SK-N-SH (cell line): ENCODE results near the gene CHST3. TPM values are rescaled to one million over a fixed set of nuclear protein-coding genes. Genes with fewer than 3 reads are reported as not detected.

ENCODE experiments used
- CTCF ChIA-PET: fragments of 300-600, 350-600 bp; formaldehyde crosslinking; extraction: SDS; loops from one replicate; lab custom pipeline; 2021; lab: Yijun Ruan, JAX
- POLR2A ChIA-PET: fragments of 350-600 bp; sonication (Branson Sonifier 250); formaldehyde crosslinking; extraction: SDS; loops from one replicate; lab custom pipeline; 2020; ENCODE audit warnings: antibody characterized with exemption, inconsistent platforms; lab: Yijun Ruan, JAX
- DNase-seq: peaks from one replicate; pipeline ENCODE4 v3.0.0; 2012
- H2AFZ ChIP-seq: fragments of 200-600 bp; sonication (generic); 2 replicates; pipeline ENCODE4 v1.8.1; 2016; ENCODE audit warnings: antibody characterized with exemption, mild to moderate bottlenecking, low read depth
- H3F3A ChIP-seq: fragments of 200-600 bp; sonication (generic); replicated peaks from 2 replicates; pipeline ENCODE3; 2016; ENCODE audit warnings: antibody characterized with exemption, mild to moderate bottlenecking; ENCODE audit not compliant: insufficient read depth
- H3K27ac ChIP-seq, 2 experiments: fragments of 200-500 bp in 1 of 2; fragments of 200-600 bp in 1 of 2; sonication (Bioruptor generic) in 1 of 2; sonication (generic), shearing (Covaris generic) in 1 of 2; 2 replicates each; pipeline versions ENCODE4 v1.5.1 to v1.6.1; 2014 to 2016; ENCODE audit warnings: low read depth in 2 of 2, inconsistent platforms in 1 of 2, low read length in 1 of 2, mild to moderate bottlenecking in 1 of 2, mixed read lengths in 1 of 2
- H3K27me3 ChIP-seq: fragments of 200-600 bp; sonication (generic), shearing (Covaris generic); 2 replicates; pipeline ENCODE4 v1.6.1; 2016; ENCODE audit warnings: mixed run types; ENCODE audit not compliant: insufficient read depth
- H3K36me3 ChIP-seq, 2 experiments: fragments of 200-500 bp in 1 of 2; fragments of 200-600 bp in 1 of 2; sonication (Bioruptor generic) in 1 of 2; sonication (generic) in 1 of 2; replicated peaks in 1 of 2; 2 replicates each; pipeline versions ENCODE3 to v1.5.1; 2014 to 2016; ENCODE audit warnings: low read length in 1 of 2, mild to moderate bottlenecking in 1 of 2; ENCODE audit not compliant: insufficient read depth in 2 of 2, control insufficient read depth in 1 of 2
- H3K4me1 ChIP-seq, 2 experiments: fragments of 200-500 bp in 1 of 2; fragments of 200-600 bp in 1 of 2; sonication (Bioruptor generic) in 1 of 2; sonication (generic), shearing (Covaris generic) in 1 of 2; 2 replicates each; pipeline versions ENCODE4 v1.5.1 to v1.6.1; 2014 to 2016; ENCODE audit warnings: low read depth in 1 of 2, low read length in 1 of 2, mixed run types in 1 of 2; ENCODE audit not compliant: insufficient read depth in 2 of 2, control insufficient read depth in 1 of 2
- H3K4me2 ChIP-seq: fragments of 200-600 bp; sonication (generic), shearing (Covaris generic); 2 replicates; pipeline ENCODE4 v1.6.1; 2017; ENCODE audit warnings: mixed run types
- H3K4me3 ChIP-seq, 2 experiments: fragments of 200-500 bp in 1 of 2; fragments of 200-600 bp in 1 of 2; sonication (Bioruptor generic) in 1 of 2; sonication (generic), shearing (Covaris generic) in 1 of 2; 2 replicates each; pipeline versions ENCODE4 v1.5.1 to v1.8.1; 2014 to 2016; ENCODE audit warnings: low read depth in 2 of 2, inconsistent platforms in 1 of 2, low read length in 1 of 2, mild to moderate bottlenecking in 1 of 2, mixed read lengths in 1 of 2, moderate library complexity in 1 of 2
- H3K79me2 ChIP-seq: fragments of 200-600 bp; sonication (generic); 2 replicates; pipeline ENCODE4 v1.8.1; 2017; ENCODE audit warnings: mild to moderate bottlenecking; ENCODE audit not compliant: insufficient read depth
- H3K9ac ChIP-seq: fragments of 200-600 bp; sonication (generic); 2 replicates; pipeline ENCODE4 v1.6.1; 2017; ENCODE audit warnings: mixed run types
- H3K9me2 ChIP-seq: fragments of 200-600 bp; sonication (generic); 2 replicates; pipeline ENCODE4 v1.6.1; 2017; ENCODE audit warnings: mixed run types
- H3K9me3 ChIP-seq: fragments of 200-600 bp; sonication (generic); 2 replicates; pipeline ENCODE4 v1.6.1; 2017; ENCODE audit warnings: mixed run types, mild to moderate bottlenecking, moderate library complexity
- H4K20me1 ChIP-seq: fragments of 200-600 bp; sonication (generic); 2 replicates; pipeline ENCODE4 v1.6.1; 2017; ENCODE audit warnings: mild to moderate bottlenecking, mixed run types; ENCODE audit not compliant: insufficient read depth
- CHD2 ChIP-seq: fragments of 150-350 bp; IDR thresholded peaks from 2 replicates; pipeline ENCODE4 v1.6.1; 2018; ENCODE audit warnings: low read length; ENCODE audit not compliant: partially characterized antibody
- CTCF ChIP-seq: fragments of 200-600 bp; sonication (generic); IDR thresholded peaks from 2 replicates; pipeline ENCODE4 v1.6.1; 2017; ENCODE audit warnings: antibody characterized with exemption, mild to moderate bottlenecking, moderate library complexity
- ELF1 ChIP-seq: IDR thresholded peaks from 2 replicates; pipeline ENCODE4 v1.4.0; 2012
- EZH2phosphoT487 ChIP-seq: fragments of 200-600 bp; sonication (generic); IDR thresholded peaks from 2 replicates; pipeline ENCODE4 v1.6.1; 2017; ENCODE audit warnings: low read depth, mixed run types, mild to moderate bottlenecking, antibody characterized with exemption, moderate library complexity, borderline replicate concordance
- FOSL2 ChIP-seq: IDR thresholded peaks from 2 replicates; pipeline ENCODE4 v1.4.0; 2012; ENCODE audit warnings: low read depth, mild to moderate bottlenecking, moderate library complexity, borderline replicate concordance
- FOXM1 ChIP-seq: IDR thresholded peaks from 2 replicates; pipeline ENCODE4 v1.4.0; 2012; ENCODE audit warnings: low read depth, mild to moderate bottlenecking
- GABPA ChIP-seq: IDR thresholded peaks from 2 replicates; pipeline ENCODE4 v1.4.0; 2012; ENCODE audit warnings: low read depth, mild to moderate bottlenecking
- GATA2 ChIP-seq: sonication (generic); formaldehyde crosslinking; IDR thresholded peaks from 2 replicates; pipeline ENCODE4 v1.5.0; 2020; ENCODE audit warnings: mild to moderate bottlenecking, missing genetic modification reagents
- IRF3 ChIP-seq: fragments of 150-350 bp; IDR thresholded peaks from 2 replicates; pipeline ENCODE4 v1.6.1; 2016; ENCODE audit warnings: mild to moderate bottlenecking, low read depth, low read length
- JUND ChIP-seq: IDR thresholded peaks from 2 replicates; pipeline ENCODE4 v1.4.0; 2012
- NFIC ChIP-seq: IDR thresholded peaks from 2 replicates; pipeline ENCODE4 v1.4.0; 2012; ENCODE audit warnings: borderline replicate concordance
- NRF1 ChIP-seq: IDR thresholded peaks from 2 replicates; pipeline ENCODE4 v1.6.1; 2012; ENCODE audit warnings: low read depth, mild to moderate bottlenecking, low read length
- PBX3 ChIP-seq: IDR thresholded peaks from 2 replicates; pipeline ENCODE4; 2012
- RCOR1 ChIP-seq: fragments of 150-350 bp; IDR thresholded peaks from 2 replicates; pipeline ENCODE4 v1.6.1; 2017; ENCODE audit warnings: antibody characterized with exemption, low read length
- RXRA ChIP-seq: IDR thresholded peaks from 2 replicates; pipeline ENCODE4 v1.4.0; 2012; ENCODE audit warnings: low read depth, mild to moderate bottlenecking, borderline replicate concordance
- SIN3A ChIP-seq: IDR thresholded peaks from 2 replicates; pipeline ENCODE4 v1.6.1; 2012; ENCODE audit warnings: low read depth, mild to moderate bottlenecking, low read length, moderate library complexity, borderline replicate concordance
- SMC3 ChIP-seq: IDR thresholded peaks from 2 replicates; pipeline ENCODE4 v1.6.1; 2012; ENCODE audit warnings: low read depth, low read length, improper control_type of control experiment
- TEAD4 ChIP-seq: IDR thresholded peaks from 2 replicates; pipeline ENCODE4 v1.4.0; 2012; ENCODE audit warnings: mild to moderate bottlenecking, borderline replicate concordance; ENCODE audit not compliant: insufficient read depth
- USF1 ChIP-seq: IDR thresholded peaks from 2 replicates; pipeline ENCODE4 v1.4.0; 2012; ENCODE audit warnings: low read depth, borderline replicate concordance
- USF2 ChIP-seq: fragments of 150-350 bp; IDR thresholded peaks from 2 replicates; pipeline ENCODE4 v1.6.1; 2017; ENCODE audit warnings: antibody characterized with exemption, low read length, low read depth, borderline replicate concordance
- WGBS: methylation state at CpG from one replicate; pipeline ENCODE4 v1.1.6; 2017; ENCODE audit warnings: low lambda C conversion rate; 5-methylcytosine and 5-hydroxymethylcytosine counted together
- polyA plus RNA-seq, 3 experiments: library from polyadenylated mRNA; depleted of rRNA; stranded (reverse); fragments of >200 nt; gene quantifications; 2 replicates each; pipeline ENCODE4 v1.2.3, GENCODE V29; 2012

Gene CHST3
- polyA plus RNA-seq, 1 of the 3 experiments (the other 2 are of a cell fraction): 6.0 TPM

GRCh38 chr10:71941318-71941717 lies 22.9 kb upstream of the CHST3 start:
- H3K27me3 ChIP-seq: no peaks in the 10 kb centered on the region
- no peaks in the 10 kb centered on the region for H4K20me1 ChIP-seq
- H3K4me1 ChIP-seq: no peaks in the 10 kb centered on the region
- H3K9me2 ChIP-seq: no peaks in the 10 kb centered on the region
- H3K36me3 ChIP-seq: no peaks in the 10 kb centered on the region
- H2AFZ ChIP-seq: no peak overlapping the region
- ChIA-PET POLR2A (no interaction called here), CTCF (no interaction called here)
- TF ChIP-seq JUND: no peak
- TF ChIP-seq RCOR1: no peak
- TF ChIP-seq CHD2: no peak
- TF ChIP-seq FOXM1: no peak
- H3F3A ChIP-seq: no peaks in the 10 kb centered on the region
- DNase-seq: no peak
- H3K79me2 ChIP-seq: no peaks in the 10 kb centered on the region
- H3K9me3 ChIP-seq: no peaks in the 10 kb centered on the region; the same call in 1 of the 2 replicates
- no peak overlapping the region for H3K4me2 ChIP-seq
- no peak overlapping the region for H3K4me3 ChIP-seq
- H3K9ac ChIP-seq: no peak overlapping the region
- WGBS: 60% methylated on average over 8 of the region's 8 CpGs
- H3K27ac ChIP-seq: no peak overlapping the region

GRCh38 chr10:71945819-71946474 lies 18.2 kb upstream of the CHST3 start:
- Histone ChIP-seq H3K4me1 (no peaks in the 10 kb centered on the region), H3K36me3 (no peaks in the 10 kb centered on the region), H3K9me3 (no peaks in the 10 kb centered on the region; the same call in 1 of the 2 replicates), H3K9ac (no peak overlapping the region), H3K79me2 (no peaks in the 10 kb centered on the region), H3K9me2 (no peaks in the 10 kb centered on the region), H3K4me2 (no peak overlapping the region), H4K20me1 (no peaks in the 10 kb centered on the region), H3F3A (no peaks in the 10 kb centered on the region), H3K27me3 (no peaks in the 10 kb centered on the region)
- no peak for DNase-seq
- TF ChIP-seq PBX3: no peak
- TF ChIP-seq USF1: no peak
- TF ChIP-seq FOXM1: no peak
- no peak for TF ChIP-seq EZH2phosphoT487
- no peak for TF ChIP-seq GATA2
- no peak for TF ChIP-seq NFIC
- TF ChIP-seq SMC3: no peak
- no peak for TF ChIP-seq GABPA
- TF ChIP-seq RXRA: no peak
- TF ChIP-seq JUND: no peak
- TF ChIP-seq CTCF: no peak
- TF ChIP-seq SIN3A: no peak
- no peak for TF ChIP-seq IRF3
- TF ChIP-seq ELF1: no peak
- no peak for TF ChIP-seq TEAD4
- TF ChIP-seq USF2: no peak
- TF ChIP-seq NRF1: no peak
- no peak for TF ChIP-seq FOSL2
- TF ChIP-seq, all 33 proteins: peak for 0
- Histone ChIP-seq H3K4me3 (no peak overlapping the region), H3K27ac (no peak overlapping the region), H2AFZ (no peak overlapping the region)
- 51% methylated on average over 8 of the region's 8 CpGs for WGBS
- CTCF ChIA-PET: interaction anchor here (1.0 to 2.6 kb wide), 4 partner anchors 10 to 103 kb away, joined by 4 to 9 read pairs (median 6); no protein-coding TSS in a partner anchor
- POLR2A ChIA-PET: no interaction called here
